Measurements from ENCODE around the gene MEGF8.

DNA sequence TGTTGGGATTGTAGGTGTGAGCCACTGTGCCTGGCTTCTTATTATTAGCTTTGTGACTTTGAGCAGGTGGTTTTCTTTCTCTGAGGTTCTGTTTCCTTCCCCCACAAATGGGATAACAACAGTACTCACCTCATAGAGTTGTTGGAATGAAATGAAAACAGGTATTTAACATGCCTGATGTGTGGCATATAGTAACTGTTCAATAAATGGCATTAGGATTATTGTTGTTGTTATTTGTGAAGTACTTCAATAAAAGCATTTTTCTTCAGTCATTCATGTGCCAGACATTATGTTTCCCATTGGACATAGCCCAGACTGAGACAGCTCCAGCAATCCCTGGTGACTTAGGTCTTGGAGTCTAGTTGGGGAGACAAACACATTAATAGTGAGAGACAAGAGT is 1.5 kb downstream of the MEGF8 start:
- TF ChIP-seq, protein P1, sequence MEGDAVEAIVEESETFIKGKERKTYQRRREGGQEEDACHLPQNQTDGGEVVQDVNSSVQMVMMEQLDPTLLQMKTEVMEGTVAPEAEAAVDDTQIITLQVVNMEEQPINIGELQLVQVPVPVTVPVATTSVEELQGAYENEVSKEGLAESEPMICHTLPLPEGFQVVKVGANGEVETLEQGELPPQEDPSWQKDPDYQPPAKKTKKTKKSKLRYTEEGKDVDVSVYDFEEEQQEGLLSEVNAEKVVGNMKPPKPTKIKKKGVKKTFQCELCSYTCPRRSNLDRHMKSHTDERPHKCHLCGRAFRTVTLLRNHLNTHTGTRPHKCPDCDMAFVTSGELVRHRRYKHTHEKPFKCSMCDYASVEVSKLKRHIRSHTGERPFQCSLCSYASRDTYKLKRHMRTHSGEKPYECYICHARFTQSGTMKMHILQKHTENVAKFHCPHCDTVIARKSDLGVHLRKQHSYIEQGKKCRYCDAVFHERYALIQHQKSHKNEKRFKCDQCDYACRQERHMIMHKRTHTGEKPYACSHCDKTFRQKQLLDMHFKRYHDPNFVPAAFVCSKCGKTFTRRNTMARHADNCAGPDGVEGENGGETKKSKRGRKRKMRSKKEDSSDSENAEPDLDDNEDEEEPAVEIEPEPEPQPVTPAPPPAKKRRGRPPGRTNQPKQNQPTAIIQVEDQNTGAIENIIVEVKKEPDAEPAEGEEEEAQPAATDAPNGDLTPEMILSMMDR (IDR thresholded peaks at IDR 0.05; ENCODE audit: low read depth, low read length), result no peak
- no peak for TF ChIP-seq EZH2phosphoT487 (IDR thresholded peaks at IDR 0.05; ENCODE audit: low read depth)
